Suprapubic skin (tissue), 4 donors: Measurements from ENCODE around the gene ALDH1A2. TPM values are rescaled to one million over a fixed set of nuclear protein-coding genes. Genes with fewer than 3 reads are reported as not detected.

Source experiments
- DNase-seq, 2 donors: peaks; one replicate each; pipeline ENCODE4 v3.0.0-alpha.2; 2019; ENCODE audit warnings: low spot score in 2 of 2
- H3K27ac ChIP-seq: fragments of 200-600 bp; sonication (generic); one replicate; pipeline ENCODE4 v1.5.1; 2019
- H3K27me3 ChIP-seq: fragments of 200-600 bp; sonication (generic); one replicate; pipeline ENCODE4 v1.5.1; 2019
- H3K36me3 ChIP-seq: fragments of 200-600 bp; sonication (generic); one replicate; pipeline ENCODE4 v1.5.1; 2019
- H3K4me1 ChIP-seq: fragments of 200-600 bp; sonication (generic); one replicate; pipeline ENCODE4 v1.5.1; 2019
- H3K4me3 ChIP-seq: fragments of 200-600 bp; sonication (generic); one replicate; pipeline ENCODE4 v1.5.1; 2019; ENCODE audit warnings: mild to moderate bottlenecking
- H3K9me3 ChIP-seq: fragments of 200-600 bp; sonication (generic); one replicate; pipeline ENCODE4 v1.5.1; 2019
- EP300 ChIP-seq: sonication (generic); formaldehyde crosslinking; IDR thresholded peaks from one replicate; pipeline ENCODE4 v1.6.1; 2017; ENCODE audit warnings: antibody characterized with exemption
- POLR2A ChIP-seq, 2 donors: fragments of 450-650 bp; IDR thresholded peaks; one replicate each; pipeline ENCODE4 v1.6.1; 2017; ENCODE audit warnings: antibody characterized with exemption in 2 of 2, mild to moderate bottlenecking in 2 of 2, moderate library complexity in 2 of 2
- POLR2AphosphoS5 ChIP-seq, 3 donors: sonication (generic); formaldehyde crosslinking; IDR thresholded peaks; one replicate each; pipeline ENCODE4 v1.6.1; 2017; ENCODE audit warnings: antibody characterized with exemption in 3 of 3
- WGBS: methylation state at CpG from one replicate; pipeline ENCODE4 v1.1.5; 2018; 5-methylcytosine and 5-hydroxymethylcytosine counted together
- total RNA-seq, 4 donors: library from RNA; depleted of rRNA; stranded (reverse); fragments of >200 nt; gene quantifications; one replicate each; pipeline ENCODE4 v1.1.0, GENCODE V29; 2016
- TF ChIP-seq, protein P1 (sequence below), 2 donors: fragments of 200-600 bp in 1 of 2; fragments of 450-650 bp in 1 of 2; sonication (generic) in 1 of 2; IDR thresholded peaks; one replicate each; pipeline ENCODE4 v1.5.1; 2016 to 2019; ENCODE audit warnings: antibody characterized with exemption in 2 of 2, mild to moderate bottlenecking in 1 of 2, moderate library complexity in 1 of 2

The ALDH1A2 gene
- total RNA-seq, 4 donors from 2014 or later = 0.62 to 4.9 (median 2.6) TPM

DNA sequence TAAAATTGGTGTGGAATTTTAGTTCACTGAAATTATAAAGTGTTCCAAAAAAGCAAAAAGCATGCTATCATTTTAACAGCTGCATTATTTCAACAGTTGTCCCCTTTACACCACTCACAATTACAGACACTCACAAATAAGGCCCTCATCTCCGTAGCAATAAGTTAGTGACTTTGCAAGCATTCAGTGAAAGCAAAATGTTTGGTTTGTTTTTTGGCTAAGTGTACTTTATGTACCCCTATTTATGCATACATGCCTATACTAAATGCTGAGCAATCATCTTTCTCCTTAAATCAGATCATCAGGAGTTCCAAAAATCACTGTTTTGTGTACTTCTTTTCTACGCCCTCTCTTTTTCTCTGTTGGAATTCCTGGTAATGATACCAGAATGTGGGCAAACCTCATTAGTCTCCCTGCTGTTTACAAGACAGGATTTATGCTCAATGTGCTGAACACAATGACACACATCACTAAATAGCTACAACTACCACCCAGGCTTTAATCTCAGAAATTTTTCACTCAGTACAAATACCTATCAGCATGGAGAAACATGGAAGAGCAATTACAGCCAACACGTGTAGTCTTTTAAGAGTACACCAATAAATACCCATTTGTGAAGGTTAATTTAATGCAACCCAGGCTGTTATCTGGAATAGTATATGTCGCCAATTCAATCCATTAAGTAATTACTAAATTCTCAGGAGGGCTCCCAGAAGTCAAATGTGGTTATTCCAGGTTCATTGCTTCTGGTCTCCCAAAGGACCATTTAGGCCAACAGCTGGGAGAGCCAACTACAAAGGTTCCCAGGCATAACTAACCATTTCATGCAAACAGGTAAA, 12.0 kb downstream of the ALDH1A2 start:
- no peaks in the 10 kb centered on the region for H3K9me3 ChIP-seq
- no peak overlapping the region for H3K4me3 ChIP-seq
- peaks cover 22% of the 10 kb centered on the region for H3K27me3 ChIP-seq
- H3K4me1 ChIP-seq = no peaks in the 10 kb centered on the region
- 84% methylated on average over 4 of the region's 4 CpGs for WGBS
- TF ChIP-seq POLR2A (IDR thresholded peaks at IDR 0.05) = no peak
- TF ChIP-seq POLR2AphosphoS5 (IDR thresholded peaks at IDR 0.05) = no peak
- TF ChIP-seq, protein P1, sequence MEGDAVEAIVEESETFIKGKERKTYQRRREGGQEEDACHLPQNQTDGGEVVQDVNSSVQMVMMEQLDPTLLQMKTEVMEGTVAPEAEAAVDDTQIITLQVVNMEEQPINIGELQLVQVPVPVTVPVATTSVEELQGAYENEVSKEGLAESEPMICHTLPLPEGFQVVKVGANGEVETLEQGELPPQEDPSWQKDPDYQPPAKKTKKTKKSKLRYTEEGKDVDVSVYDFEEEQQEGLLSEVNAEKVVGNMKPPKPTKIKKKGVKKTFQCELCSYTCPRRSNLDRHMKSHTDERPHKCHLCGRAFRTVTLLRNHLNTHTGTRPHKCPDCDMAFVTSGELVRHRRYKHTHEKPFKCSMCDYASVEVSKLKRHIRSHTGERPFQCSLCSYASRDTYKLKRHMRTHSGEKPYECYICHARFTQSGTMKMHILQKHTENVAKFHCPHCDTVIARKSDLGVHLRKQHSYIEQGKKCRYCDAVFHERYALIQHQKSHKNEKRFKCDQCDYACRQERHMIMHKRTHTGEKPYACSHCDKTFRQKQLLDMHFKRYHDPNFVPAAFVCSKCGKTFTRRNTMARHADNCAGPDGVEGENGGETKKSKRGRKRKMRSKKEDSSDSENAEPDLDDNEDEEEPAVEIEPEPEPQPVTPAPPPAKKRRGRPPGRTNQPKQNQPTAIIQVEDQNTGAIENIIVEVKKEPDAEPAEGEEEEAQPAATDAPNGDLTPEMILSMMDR (IDR thresholded peaks at IDR 0.05) = no peak
- no peak for TF ChIP-seq EP300
- H3K36me3 ChIP-seq = no peaks in the 10 kb centered on the region
- H3K27ac ChIP-seq = no peak overlapping the region
- DNase-seq = no peak

GRCh38 chr15:58052334-58052733, 13.2 kb downstream of the ALDH1A2 start:
- WGBS = 93% methylated on average over 5 of the region's 5 CpGs

DNA sequence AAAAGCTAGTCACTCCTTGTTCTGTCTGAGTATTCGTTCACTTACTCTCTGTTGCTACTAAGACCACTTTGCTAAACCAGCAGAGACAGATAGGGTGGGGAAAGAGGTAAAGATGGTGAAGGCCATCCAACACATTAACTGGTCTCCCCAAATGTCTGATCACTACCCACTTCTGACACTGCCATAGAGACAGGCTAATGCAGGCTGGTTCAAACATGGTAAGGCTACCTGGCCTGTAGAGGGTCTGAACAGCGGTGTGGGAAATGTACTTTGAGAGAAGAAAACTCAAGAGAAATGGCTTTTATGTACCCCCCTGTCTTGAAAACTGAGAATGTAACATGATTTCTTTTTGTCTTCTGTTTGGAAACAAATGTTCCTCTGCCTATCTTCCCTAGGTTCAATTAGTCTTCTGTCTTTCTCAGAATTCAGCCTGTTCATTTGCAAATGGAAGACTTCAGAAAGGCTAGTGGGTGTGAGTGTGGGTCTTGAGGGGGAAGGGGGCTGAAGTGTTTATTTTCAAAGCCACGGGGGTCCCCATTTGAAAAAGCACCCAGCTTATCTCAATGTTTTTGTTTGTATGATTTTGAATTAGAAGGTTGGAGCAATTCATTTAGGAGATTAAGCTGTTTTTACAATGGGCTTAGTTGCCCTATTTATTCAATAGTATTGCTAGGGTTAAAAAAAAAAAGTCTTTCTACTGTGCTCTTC, 15.8 kb downstream of the ALDH1A2 start:
- Histone ChIP-seq H3K9me3 (no peaks in the 10 kb centered on the region), H3K36me3 (no peaks in the 10 kb centered on the region), H3K4me3 (no peak overlapping the region), H3K27me3 (peaks cover 31% of the 10 kb centered on the region), H3K4me1 (no peaks in the 10 kb centered on the region), H3K27ac (no peak overlapping the region)
- 70% methylated on average over 3 of the region's 3 CpGs for WGBS
- DNase-seq = no peak
- TF ChIP-seq, protein P1 (IDR thresholded peaks at IDR 0.05) = no peak
- TF ChIP-seq POLR2A (IDR thresholded peaks at IDR 0.05) (no peak), EP300 (no peak), POLR2AphosphoS5 (IDR thresholded peaks at IDR 0.05) (no peak)

More at GRCh38 chr15:58052334-58052733, 13.2 kb downstream of the ALDH1A2 start:
- Histone ChIP-seq H3K27me3 (peaks cover 18% of the 10 kb centered on the region), H3K4me3 (no peak overlapping the region), H3K4me1 (no peaks in the 10 kb centered on the region), H3K27ac (no peak overlapping the region), H3K36me3 (no peaks in the 10 kb centered on the region), H3K9me3 (no peaks in the 10 kb centered on the region)
- no peak for DNase-seq
- no peak for TF ChIP-seq POLR2A (IDR thresholded peaks at IDR 0.05)
- TF ChIP-seq POLR2AphosphoS5 (IDR thresholded peaks at IDR 0.05) = no peak
- TF ChIP-seq, protein P1 (IDR thresholded peaks at IDR 0.05) = no peak
- TF ChIP-seq EP300 = no peak

DNA sequence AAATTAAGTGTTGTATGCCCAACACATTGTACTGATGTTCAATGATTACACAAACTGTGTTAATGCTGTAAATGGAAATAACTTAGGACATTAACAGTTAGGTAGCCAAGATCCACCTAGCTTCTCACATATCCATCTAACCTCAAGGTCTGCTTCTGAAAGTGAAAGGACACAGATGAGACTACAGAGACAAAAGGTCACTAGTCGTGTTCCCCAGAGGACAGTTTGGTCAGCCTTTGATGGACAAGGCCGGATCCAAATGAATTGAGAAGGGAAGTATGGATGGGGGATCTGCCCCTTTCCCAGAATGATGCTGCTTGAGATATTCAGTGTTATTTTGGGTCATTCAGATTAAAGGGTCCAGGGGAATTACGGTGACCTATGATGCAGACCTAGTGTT, 17.2 kb downstream of the ALDH1A2 start:
- Histone ChIP-seq H3K27ac (no peak overlapping the region), H3K36me3 (no peaks in the 10 kb centered on the region), H3K4me3 (no peak overlapping the region), H3K4me1 (no peaks in the 10 kb centered on the region), H3K27me3 (peaks cover 40% of the 10 kb centered on the region), H3K9me3 (no peaks in the 10 kb centered on the region)
- TF ChIP-seq POLR2A (IDR thresholded peaks at IDR 0.05) = no peak
- no peak for TF ChIP-seq POLR2AphosphoS5 (IDR thresholded peaks at IDR 0.05)
- TF ChIP-seq, protein P1 (IDR thresholded peaks at IDR 0.05) = no peak
- no peak for TF ChIP-seq EP300
- DNase-seq = no peak
- 79% methylated on average over 3 of the region's 3 CpGs for WGBS

DNA sequence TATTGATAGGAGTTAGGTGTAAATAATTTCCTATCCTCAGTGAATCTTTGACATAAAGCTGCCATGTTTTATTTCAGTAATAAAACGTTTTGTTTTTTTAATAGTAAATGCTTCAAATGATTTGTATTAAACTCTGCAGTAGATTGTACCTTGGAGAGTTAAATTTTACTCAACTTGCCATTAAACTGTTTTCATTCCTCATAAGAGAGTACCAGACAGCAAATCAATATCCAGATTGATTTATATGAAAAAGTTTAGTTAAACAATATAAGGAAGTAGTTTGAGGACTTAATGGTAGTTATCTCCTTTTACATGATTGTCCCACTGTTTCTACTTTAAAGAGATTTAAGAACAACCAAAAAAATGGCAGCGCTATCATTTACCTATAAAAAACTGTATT, 18.4 kb downstream of the ALDH1A2 start:
- Histone ChIP-seq H3K36me3 (no peaks in the 10 kb centered on the region), H3K9me3 (no peaks in the 10 kb centered on the region), H3K4me3 (no peak overlapping the region), H3K27ac (no peak overlapping the region), H3K27me3 (peaks cover 40% of the 10 kb centered on the region), H3K4me1 (no peaks in the 10 kb centered on the region)
- DNase-seq = no peak
- TF ChIP-seq, protein P1 (IDR thresholded peaks at IDR 0.05) = no peak
- TF ChIP-seq POLR2AphosphoS5 (IDR thresholded peaks at IDR 0.05) (no peak), EP300 (no peak), POLR2A (IDR thresholded peaks at IDR 0.05) (no peak)
- 66% methylated on average over 2 of the region's 2 CpGs for WGBS
